Raji (cell line): Measurements from ENCODE around the gene SLC50A1.

Experiments
- POLR2A ChIP-seq: IDR thresholded peaks from 2 replicates; pipeline ENCODE4 v1.6.1; 2011; ENCODE audit warnings: low read depth, low read length, control low read depth; ENCODE audit not compliant: insufficient read depth

The SLC50A1 gene

DNA sequence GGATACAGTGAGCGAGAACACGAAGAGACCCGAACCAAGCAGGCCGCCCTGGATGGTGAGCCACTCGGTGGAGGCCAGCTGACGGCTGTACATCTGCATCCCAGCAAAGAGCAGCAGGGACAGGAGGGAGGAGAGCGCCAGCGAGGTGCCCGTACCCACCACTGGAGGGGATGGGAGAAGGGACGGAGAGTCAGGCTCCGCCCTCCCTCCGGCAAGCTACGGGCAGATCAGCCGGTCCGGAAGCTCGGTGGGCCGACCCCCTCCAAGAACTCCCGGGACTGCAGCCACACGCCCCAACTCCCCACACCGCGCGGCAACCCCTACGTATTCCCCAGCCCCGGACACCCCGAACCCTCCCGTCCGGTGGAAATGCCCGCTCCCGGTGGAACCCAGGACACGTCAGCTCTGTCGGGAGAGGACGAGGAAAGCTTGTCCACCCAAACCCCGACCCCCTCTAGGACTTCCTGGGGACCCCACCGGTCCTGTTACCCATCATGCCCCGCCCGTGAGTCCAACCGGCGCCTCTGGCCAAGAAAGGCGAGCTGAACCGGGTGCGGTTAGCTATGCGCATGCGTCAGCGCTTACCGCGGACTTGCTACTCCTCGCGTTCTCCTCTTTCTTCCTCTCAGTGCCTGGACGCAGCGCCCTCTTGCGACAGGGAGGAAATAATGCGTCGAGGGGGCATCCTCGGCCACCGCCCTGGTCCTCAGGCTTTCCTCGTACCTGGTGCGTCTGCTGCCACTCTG is 37.3 kb downstream of the SLC50A1 start, which contains the start of gene KRTCAP2:
KRTCAP2 (minus strand) TSS at position 573 of the 746 bp plus-strand sequence; CDS start at position 493, 80 bp downstream.
- TF ChIP-seq POLR2A: peak; percentile 91

DNA sequence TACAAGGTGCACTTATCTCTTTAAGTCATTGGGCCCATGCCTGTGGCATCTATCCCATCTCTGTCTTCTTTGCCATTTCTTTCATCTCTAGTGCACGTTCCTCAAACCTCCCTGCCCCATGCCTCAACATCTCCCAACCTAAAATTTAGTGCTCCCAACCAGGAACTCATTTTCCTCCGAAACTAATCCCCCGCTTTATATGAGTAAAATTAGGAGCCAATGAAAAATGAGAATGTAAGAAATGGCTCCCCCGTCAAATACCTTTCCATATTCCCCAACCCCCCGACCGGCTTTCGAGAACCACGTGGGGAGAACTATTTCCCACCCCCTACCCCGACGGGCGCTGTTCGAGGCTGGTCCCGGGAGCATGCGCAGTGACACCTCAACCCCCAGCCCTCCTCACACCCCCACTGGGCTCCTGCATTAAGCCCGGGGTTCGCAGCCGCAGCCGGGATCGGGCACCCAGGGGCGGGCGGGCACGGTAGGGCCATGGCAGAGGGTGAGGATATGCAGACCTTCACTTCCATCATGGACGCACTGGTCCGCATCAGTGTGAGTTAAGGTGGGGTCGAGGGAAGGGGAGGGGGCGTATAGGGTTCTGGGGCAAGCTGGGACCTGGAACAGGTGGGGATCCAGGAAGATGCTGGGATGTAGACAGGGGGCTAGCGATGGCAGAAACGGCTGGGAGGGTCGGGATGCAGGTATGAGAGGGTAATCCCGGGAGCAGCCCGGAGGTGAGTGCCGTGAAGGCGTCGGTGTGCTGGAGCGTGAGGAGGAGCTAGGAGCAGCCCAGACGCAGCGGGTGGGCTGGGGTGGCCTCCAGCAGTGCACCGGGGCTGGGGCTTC is 38.0 kb downstream of the SLC50A1 start, which contains the start of gene TRIM46:
TRIM46 (plus strand) TSS at position 372 of the 846 bp plus-strand sequence; CDS start at position 490, 118 bp downstream.
- no peak; the same call in 1 of the 2 replicates for TF ChIP-seq POLR2A

DNA sequence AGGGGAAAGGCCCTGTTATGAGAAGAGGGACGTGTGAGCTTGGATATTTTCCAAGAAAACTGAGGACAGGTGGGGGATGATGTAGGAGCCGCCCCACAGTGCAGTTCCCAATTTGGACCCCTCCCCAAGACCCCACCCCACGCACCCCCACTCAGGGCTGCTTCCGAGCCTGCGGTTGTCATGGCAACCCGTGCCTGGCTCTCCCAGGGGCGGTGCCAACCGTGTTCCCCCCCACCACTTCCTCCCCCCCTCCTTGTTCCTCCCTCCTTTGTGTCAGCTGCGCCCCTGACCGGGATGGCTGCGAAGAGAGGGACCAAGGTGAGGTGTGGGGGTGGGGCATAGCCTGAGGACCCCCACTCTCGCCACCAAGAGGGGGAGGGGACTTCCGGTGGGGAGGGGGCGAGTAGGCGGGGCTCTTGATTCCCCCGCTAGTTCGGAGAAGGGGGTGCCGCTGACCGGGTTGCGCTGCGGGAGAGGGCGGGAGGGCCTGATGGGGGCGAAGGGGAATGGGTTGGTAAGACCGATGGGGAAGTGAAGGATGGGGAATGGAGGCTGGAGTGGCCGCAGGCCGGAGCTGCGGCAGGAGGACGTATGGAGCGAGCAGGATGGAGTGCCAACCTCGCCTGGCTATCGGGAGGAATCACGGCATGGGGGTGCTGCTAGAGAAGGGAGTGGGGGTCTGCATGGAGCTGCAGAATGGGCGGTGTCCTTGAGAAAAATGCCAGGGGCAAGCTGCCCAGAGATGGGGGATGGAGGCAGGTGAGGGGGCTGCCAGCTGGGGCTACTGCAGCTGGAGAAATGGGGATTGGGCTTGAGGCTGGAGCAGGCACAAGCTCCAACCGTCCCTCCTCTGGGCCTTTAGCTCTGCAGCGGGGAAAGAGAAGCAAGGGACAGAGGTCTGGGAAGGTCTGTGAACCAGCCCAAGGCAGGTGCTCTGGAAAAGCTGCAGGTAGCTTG is 39.0 kb downstream of the SLC50A1 start:
- no peak for TF ChIP-seq POLR2A

DNA sequence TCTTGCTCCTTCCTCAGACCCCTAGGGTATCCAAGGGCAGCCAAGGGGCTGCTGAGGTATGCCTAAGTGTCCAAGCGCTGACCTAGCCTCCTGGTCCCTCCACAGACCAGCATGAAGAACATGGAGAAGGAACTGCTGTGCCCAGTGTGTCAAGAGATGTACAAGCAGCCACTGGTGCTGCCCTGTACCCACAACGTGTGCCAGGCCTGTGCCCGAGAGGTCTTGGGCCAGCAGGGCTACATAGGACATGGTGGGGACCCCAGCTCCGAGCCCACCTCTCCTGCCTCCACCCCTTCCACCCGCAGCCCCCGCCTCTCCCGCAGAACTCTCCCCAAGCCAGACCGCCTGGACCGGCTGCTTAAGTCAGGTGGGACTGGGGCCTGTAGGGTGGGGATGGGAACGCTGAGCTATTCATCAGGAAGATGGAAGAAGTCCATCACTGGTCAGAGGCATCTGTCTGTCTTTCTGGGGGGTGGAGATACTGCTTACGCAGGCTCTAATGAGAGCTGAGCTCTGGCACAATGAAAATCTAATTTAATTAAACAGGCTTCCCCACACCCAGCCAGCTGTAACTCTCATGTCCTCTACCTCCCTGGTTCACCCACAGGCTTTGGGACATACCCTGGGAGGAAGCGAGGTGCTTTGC is 39.8 kb downstream of the SLC50A1 start:
- no peak for TF ChIP-seq POLR2A

DNA sequence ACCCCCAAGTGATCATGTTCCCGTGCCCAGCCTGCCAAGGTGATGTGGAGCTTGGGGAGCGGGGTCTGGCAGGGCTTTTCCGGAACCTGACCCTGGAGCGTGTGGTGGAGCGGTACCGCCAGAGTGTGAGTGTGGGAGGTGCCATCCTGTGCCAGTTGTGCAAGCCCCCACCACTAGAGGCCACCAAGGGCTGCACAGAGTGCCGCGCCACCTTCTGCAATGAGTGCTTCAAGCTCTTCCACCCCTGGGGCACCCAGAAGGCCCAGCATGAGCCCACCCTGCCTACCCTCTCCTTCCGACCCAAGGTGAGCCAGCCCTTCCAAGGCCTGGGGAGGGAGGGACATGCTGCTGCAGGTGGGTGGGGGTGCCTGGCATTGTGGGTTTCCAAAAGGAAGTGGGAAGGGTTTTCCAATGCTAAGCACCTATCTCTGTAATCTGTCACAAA is 40.3 kb downstream of the SLC50A1 start:
- no peak for TF ChIP-seq POLR2A

DNA sequence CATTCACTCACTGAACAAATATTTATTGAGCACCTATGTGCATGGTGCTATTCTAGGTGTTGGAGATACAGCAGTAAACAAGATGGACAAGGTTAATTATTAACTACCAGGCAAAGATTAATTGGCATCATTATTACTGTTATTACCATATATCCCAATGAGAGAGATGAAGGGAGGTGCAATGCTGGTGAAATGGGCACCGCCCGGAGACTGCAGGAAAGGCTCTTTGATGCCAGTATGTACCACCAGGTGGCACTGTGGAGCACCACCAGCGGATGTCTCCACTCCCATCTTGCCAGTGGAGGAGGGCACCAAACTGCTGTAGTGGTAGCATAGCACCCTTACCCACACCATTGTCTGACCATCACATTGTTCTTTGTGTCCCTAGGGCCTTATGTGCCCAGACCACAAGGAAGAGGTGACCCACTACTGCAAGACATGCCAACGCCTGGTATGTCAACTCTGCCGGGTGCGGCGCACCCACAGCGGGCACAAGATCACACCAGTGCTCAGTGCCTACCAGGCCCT is 41.0 kb downstream of the SLC50A1 start:
- peak; percentile 30; the same call in 1 of the 2 replicates for TF ChIP-seq POLR2A

DNA sequence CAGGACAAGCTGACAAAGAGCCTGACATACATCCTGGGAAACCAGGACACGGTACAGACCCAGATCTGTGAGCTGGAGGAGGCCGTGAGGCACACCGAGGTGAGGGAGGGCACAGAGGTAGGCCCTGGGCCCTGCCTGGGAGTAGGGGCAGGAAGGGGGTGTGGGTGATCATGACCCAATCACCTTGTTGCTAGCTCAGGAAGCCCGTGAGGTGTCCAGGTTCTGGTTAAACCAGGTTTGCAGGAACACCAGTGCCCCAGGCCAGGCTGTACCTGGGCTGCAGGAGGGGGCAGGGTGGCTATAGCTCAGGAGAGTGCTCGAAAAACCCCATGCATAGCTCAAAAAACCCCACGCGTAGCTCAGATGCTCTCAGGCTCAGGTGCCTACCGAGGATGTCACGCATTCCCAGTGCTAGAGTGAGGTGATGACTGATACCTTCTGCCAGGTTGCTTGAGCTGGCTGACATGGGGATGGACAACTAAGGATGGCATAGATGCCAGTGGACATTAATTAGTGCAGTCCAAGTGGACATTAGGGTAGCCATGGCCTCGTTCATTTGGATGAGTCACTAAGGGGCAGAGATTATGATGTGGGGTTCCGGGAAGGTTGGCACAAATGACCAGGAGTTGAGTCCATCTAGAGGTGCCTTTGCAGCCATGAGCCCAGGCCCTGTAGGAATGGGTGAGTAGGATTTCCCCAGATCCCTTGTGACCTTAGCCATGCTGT is 41.7 kb downstream of the SLC50A1 start:
- TF ChIP-seq POLR2A: no peak

DNA sequence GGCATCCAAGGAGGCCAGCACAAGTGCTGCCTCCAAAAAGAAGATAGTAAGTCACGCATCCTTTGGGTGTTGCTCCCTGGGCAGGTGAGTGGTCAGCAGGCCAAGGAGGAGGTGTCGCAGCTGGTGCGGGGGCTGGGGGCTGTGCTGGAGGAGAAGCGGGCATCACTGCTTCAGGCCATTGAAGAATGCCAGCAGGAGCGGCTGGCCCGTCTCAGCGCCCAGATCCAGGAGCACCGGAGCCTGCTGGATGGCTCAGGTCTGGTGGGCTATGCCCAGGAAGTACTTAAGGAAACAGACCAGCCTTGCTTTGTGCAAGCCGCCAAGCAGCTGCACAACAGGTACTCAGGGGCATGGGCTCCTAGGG is 42.2 kb downstream of the SLC50A1 start:
- no peak for TF ChIP-seq POLR2A

DNA sequence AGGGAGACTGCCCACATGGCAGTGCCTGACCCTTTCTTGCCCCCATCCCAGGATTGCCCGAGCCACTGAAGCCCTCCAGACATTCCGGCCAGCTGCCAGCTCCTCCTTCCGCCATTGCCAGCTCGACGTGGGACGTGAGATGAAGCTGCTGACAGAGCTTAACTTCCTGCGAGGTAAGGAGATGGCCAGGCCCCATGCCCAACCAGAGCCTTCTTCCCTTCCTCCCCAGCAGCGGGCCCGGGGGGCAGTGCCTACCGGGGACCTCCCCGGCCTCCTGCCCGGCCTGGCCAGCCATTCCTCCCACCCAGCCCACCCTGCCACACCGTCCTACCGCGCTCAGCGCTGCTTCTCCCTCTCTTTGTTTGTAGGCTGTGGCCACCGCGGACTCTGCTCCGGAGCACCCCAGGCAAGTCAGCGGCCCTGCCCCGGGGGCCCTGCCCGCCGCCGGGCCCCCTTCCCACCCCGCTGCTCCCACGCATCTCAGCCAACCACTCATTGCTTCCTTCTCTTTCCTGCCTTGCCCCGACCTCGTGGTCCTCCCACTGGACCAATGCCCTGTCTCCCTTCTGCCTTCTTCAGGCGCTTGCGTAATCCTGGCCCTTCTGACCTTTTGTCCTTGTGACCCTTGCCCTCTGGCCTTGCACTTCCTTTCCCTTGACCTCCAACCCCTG is 42.9 kb downstream of the SLC50A1 start:
- TF ChIP-seq POLR2A: no peak

DNA sequence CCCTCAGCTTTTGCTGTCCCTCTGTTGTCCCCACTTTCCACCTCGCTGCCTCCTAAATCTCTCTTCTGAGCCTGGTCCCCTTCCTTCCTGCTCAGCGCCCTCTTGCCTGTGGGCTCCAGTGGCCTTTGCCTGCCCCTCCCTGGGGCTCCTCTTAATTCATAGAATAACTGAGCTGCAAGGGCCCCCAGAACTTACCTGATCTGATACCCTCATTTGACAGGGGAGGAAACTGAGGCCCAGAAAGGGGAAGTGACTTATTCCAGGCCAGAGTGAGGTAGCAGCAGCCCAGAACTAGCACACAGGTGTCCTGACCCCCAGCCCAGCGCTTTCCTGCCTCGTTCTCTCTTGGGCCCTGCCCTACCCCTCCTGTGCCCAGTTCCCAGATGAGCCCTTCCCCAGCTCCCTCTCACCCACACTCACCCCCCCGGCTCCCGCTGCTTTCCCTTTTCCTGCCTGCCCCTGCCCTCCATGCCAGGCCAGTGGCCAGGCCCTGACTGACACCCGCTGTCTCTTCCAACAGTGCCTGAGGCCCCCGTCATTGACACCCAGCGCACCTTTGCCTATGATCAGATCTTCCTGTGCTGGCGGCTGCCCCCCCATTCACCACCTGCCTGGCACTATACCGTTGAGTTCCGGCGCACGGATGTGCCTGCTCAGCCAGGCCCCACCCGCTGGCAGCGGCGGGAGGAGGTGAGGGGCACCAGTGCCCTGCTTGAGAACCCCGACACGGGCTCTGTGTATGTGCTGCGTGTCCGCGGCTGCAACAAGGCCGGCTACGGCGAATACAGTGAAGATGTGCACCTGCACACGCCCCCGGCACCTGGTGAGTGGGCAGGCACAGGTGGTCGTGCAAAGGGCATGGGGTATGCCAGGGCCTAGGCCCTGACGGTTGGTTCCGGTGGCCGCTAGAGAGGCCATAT is 43.7 kb downstream of the SLC50A1 start:
- TF ChIP-seq POLR2A: no peak

DNA sequence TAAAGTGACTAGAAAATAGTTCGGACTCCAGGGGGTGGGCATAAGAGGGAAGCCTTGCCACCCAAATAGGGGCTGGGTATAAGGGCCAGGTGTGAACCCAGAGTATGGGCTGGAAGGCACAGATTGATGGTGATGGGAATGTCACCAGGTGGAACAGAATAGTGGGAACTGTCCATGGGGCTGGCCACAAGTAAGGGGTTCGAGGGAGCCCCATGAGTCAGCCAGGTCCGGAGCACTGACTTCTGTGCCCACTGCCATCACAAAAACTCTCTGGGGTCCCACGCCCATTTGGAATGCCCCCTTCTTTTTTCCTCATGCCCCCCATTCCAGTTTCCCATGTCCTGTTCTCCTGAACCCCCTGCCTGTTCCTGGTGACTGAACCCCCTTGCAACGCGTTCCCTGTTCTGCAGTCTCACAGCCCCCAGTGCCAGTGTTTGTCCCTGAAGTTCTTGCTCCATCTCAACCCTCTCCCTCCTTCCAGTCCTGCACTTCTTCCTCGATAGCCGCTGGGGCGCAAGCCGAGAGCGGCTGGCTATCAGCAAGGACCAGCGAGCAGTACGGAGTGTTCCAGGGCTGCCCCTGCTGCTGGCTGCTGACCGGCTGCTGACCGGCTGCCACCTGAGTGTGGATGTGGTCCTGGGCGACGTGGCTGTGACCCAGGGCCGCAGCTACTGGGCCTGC is 45.9 kb downstream of the SLC50A1 start:
- TF ChIP-seq POLR2A: no peak
